ENCODE results near the gene AATK. TPM values are rescaled to one million over a fixed set of nuclear protein-coding genes. Genes with fewer than 3 reads are reported as not detected.

Gene AATK
- total and polyA plus RNA-seq, 2 experiments from 2014 or later, result 1.1 to 5.0 TPM

DNA sequence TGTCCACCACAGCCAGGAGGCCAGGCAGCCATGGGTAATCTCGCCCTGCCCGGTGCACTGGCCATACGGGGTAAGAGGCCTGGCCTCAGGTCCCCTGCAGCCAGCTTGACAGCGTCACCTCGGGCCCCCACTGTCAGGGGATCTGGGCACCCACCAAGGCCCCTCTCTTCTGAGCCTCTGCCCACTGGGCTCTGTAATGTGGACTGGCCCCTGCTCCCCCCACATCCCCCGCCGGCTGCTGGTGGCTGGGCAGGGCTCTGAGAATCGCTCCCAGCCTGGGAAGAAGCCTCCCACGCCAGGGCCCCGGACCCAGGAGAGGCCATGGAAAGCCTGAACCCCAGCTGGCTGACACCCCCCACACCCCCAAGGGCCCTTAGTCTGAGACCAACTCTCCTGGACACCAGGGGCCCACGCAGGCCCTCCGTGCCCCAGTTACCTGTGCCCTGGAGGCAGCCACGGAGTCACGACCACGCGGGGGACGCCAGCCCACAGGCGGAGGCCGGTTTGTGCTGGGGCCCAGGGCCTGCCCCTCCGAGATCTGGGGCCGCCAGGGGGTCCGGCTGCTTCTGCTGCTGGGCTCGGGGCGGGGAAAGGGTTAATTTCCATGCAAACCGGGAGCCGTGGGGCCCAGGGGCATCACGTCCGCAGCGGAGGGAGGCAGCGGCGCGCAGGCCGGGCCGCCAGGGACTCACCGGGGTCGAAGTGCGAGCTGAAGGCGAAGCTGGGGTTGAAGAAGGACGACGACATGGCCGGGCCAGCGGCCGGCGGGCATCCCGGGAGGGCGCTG lies 582 bp downstream of the AATK start, which contains the start of gene PVALEF:
Gene PVALEF (plus strand): TSS at position 262 of the 787 bp plus-strand sequence. CDS start 15,720 bp downstream, outside the sequence.
- peak within 1 kb of the TSS; percentile 65 for H3K4me3 Mint-ChIP-seq
- H3K27ac ChIP-seq (ENCODE audit: low read depth), result no peak within 1 kb of the TSS
- H3K79me2 ChIP-seq (replicated peaks; ENCODE audit: insufficient read depth), result no peaks in the 10 kb centered on the region
- H3K4me3 ChIP-seq, result peak within 1 kb of the TSS; percentile 55
- H3K9me2 ChIP-seq (ENCODE audit: insufficient read depth), result no peaks in the 10 kb centered on the region
- TF ChIP-seq CTCF (conservative IDR thresholded peaks at IDR 0.05; ENCODE audit: low read depth in 2 of 2), result no peak
- TF ChIP-seq, protein P1, sequence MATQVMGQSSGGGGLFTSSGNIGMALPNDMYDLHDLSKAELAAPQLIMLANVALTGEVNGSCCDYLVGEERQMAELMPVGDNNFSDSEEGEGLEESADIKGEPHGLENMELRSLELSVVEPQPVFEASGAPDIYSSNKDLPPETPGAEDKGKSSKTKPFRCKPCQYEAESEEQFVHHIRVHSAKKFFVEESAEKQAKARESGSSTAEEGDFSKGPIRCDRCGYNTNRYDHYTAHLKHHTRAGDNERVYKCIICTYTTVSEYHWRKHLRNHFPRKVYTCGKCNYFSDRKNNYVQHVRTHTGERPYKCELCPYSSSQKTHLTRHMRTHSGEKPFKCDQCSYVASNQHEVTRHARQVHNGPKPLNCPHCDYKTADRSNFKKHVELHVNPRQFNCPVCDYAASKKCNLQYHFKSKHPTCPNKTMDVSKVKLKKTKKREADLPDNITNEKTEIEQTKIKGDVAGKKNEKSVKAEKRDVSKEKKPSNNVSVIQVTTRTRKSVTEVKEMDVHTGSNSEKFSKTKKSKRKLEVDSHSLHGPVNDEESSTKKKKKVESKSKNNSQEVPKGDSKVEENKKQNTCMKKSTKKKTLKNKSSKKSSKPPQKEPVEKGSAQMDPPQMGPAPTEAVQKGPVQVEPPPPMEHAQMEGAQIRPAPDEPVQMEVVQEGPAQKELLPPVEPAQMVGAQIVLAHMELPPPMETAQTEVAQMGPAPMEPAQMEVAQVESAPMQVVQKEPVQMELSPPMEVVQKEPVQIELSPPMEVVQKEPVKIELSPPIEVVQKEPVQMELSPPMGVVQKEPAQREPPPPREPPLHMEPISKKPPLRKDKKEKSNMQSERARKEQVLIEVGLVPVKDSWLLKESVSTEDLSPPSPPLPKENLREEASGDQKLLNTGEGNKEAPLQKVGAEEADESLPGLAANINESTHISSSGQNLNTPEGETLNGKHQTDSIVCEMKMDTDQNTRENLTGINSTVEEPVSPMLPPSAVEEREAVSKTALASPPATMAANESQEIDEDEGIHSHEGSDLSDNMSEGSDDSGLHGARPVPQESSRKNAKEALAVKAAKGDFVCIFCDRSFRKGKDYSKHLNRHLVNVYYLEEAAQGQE (IDR thresholded peaks at IDR 0.05; ENCODE audit: unreplicated experiment), result no peak
- TF ChIP-seq STAT1 (IDR thresholded peaks at IDR 0.05; ENCODE audit: unreplicated experiment), result no peak
- TF ChIP-seq NANOG (IDR thresholded peaks at IDR 0.05; ENCODE audit: borderline replicate concordance), result no peak
- no peak for TF ChIP-seq ZNF114 (CRISPR knock-in tag; IDR thresholded peaks at IDR 0.05)
- TF ChIP-seq POLR2AphosphoS5 (IDR thresholded peaks at IDR 0.05; ENCODE audit: low read depth), result no peak
- no peak for TF ChIP-seq EZH2phosphoT487 (IDR thresholded peaks at IDR 0.05; ENCODE audit: unreplicated experiment)
- TF ChIP-seq, protein P2, sequence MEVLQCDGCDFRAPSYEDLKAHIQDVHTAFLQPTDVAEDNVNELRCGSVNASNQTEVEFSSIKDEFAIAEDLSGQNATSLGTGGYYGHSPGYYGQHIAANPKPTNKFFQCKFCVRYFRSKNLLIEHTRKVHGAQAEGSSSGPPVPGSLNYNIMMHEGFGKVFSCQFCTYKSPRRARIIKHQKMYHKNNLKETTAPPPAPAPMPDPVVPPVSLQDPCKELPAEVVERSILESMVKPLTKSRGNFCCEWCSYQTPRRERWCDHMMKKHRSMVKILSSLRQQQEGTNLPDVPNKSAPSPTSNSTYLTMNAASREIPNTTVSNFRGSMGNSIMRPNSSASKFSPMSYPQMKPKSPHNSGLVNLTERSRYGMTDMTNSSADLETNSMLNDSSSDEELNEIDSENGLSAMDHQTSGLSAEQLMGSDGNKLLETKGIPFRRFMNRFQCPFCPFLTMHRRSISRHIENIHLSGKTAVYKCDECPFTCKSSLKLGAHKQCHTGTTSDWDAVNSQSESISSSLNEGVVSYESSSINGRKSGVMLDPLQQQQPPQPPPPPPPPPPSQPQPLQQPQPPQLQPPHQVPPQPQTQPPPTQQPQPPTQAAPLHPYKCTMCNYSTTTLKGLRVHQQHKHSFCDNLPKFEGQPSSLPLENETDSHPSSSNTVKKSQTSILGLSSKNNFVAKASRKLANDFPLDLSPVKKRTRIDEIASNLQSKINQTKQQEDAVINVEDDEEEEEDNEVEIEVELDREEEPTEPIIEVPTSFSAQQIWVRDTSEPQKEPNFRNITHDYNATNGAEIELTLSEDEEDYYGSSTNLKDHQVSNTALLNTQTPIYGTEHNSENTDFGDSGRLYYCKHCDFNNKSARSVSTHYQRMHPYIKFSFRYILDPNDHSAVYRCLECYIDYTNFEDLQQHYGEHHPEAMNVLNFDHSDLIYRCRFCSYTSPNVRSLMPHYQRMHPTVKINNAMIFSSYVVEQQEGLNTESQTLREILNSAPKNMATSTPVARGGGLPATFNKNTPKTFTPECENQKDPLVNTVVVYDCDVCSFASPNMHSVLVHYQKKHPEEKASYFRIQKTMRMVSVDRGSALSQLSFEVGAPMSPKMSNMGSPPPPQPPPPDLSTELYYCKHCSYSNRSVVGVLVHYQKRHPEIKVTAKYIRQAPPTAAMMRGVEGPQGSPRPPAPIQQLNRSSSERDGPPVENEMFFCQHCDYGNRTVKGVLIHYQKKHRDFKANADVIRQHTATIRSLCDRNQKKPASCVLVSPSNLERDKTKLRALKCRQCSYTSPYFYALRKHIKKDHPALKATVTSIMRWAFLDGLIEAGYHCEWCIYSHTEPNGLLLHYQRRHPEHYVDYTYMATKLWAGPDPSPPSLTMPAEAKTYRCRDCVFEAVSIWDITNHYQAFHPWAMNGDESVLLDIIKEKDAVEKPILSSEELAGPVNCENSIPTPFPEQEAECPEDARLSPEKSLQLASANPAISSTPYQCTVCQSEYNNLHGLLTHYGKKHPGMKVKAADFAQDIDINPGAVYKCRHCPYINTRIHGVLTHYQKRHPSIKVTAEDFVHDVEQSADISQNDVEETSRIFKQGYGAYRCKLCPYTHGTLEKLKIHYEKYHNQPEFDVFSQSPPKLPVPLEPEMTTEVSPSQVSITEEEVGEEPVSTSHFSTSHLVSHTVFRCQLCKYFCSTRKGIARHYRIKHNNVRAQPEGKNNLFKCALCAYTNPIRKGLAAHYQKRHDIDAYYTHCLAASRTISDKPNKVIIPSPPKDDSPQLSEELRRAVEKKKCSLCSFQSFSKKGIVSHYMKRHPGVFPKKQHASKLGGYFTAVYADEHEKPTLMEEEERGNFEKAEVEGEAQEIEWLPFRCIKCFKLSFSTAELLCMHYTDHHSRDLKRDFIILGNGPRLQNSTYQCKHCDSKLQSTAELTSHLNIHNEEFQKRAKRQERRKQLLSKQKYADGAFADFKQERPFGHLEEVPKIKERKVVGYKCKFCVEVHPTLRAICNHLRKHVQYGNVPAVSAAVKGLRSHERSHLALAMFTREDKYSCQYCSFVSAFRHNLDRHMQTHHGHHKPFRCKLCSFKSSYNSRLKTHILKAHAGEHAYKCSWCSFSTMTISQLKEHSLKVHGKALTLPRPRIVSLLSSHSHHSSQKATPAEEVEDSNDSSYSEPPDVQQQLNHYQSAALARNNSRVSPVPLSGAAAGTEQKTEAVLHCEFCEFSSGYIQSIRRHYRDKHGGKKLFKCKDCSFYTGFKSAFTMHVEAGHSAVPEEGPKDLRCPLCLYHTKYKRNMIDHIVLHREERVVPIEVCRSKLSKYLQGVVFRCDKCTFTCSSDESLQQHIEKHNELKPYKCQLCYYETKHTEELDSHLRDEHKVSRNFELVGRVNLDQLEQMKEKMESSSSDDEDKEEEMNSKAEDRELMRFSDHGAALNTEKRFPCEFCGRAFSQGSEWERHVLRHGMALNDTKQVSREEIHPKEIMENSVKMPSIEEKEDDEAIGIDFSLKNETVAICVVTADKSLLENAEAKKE (CRISPR knock-in tag; IDR thresholded peaks at IDR 0.05), result no peak
- no peak for TF ChIP-seq EZH2 (IDR thresholded peaks at IDR 0.05; ENCODE audit: low read depth, unreplicated experiment)
- no peak for TF ChIP-seq ZNF331 (CRISPR knock-in tag; IDR thresholded peaks at IDR 0.05; ENCODE audit: low read depth)
- TF ChIP-seq JUNB (IDR thresholded peaks at IDR 0.05; ENCODE audit: unreplicated experiment), result no peak
- TF ChIP-seq CREB1 (CRISPR knock-in tag; IDR thresholded peaks at IDR 0.05; ENCODE audit: low read depth), result no peak
- TF ChIP-seq, protein P3, sequence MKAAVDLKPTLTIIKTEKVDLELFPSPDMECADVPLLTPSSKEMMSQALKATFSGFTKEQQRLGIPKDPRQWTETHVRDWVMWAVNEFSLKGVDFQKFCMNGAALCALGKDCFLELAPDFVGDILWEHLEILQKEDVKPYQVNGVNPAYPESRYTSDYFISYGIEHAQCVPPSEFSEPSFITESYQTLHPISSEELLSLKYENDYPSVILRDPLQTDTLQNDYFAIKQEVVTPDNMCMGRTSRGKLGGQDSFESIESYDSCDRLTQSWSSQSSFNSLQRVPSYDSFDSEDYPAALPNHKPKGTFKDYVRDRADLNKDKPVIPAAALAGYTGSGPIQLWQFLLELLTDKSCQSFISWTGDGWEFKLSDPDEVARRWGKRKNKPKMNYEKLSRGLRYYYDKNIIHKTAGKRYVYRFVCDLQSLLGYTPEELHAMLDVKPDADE (IDR thresholded peaks at IDR 0.05), result no peak
- H3K9me3 Mint-ChIP-seq, result no peaks in the 10 kb centered on the region
- peak within 1 kb of the TSS; percentile 77 for H3K4me2 ChIP-seq
- H2AFZ ChIP-seq, result peak within 1 kb of the TSS; percentile 89; the same call in 1 of the 2 replicates
- no peaks in the 10 kb centered on the region for H4K20me1 ChIP-seq (replicated peaks; ENCODE audit: insufficient read depth)
- peaks cover 2% of the 10 kb centered on the region; the same call in 1 of the 3 replicates for H3K4me1 Mint-ChIP-seq
- no peaks in the 10 kb centered on the region for H3K27me3 ChIP-seq (ENCODE audit: insufficient read depth)
- H3K27me3 Mint-ChIP-seq (ENCODE audit: insufficient read depth, low read depth, poor library complexity), result peaks cover 6% of the 10 kb centered on the region
- peak; percentile 61 for ATAC-seq
- H3F3A ChIP-seq (replicated peaks; ENCODE audit: low read depth), result 0 out of 2 replicates have a peak, but pooled peaks cover 8% of the 10 kb centered on the region
- no peak within 1 kb of the TSS; the same call in 1 of the 2 replicates for H3K27ac Mint-ChIP-seq
- no peaks in the 10 kb centered on the region for H3K36me3 ChIP-seq (ENCODE audit: insufficient read depth)
- H3K36me3 Mint-ChIP-seq (ENCODE audit: low read depth), result no peaks in the 10 kb centered on the region
- H3K4me1 ChIP-seq (ENCODE audit: insufficient read depth), result no peaks in the 10 kb centered on the region
- DNase-seq (ENCODE audit: low spot score), result peak; percentile 72

Measured in GM23338 (cell line).